SU-DHL-6 (cell line): ENCODE measurements around the gene FOXO6.

Source experiments
- H2AFZ ChIP-seq: fragments of 200-600 bp; sonication (generic); 2 replicates; pipeline ENCODE4 v1.6.1; 2014; ENCODE audit warnings: low read depth, mild to moderate bottlenecking, moderate library complexity, mixed read lengths, antibody characterized with exemption, low read length; ENCODE audit not compliant: severe bottlenecking
- H3F3A ChIP-seq: fragments of 200-600 bp; shearing (Covaris generic); 2 replicates; pipeline ENCODE4 v1.6.0; 2016; ENCODE audit warnings: antibody characterized with exemption, mild to moderate bottlenecking; ENCODE audit not compliant: insufficient read depth
- H3K27ac ChIP-seq: fragments of 200-600 bp; sonication (generic); 2 replicates; pipeline ENCODE4 v1.5.1; 2016; ENCODE audit warnings: low read depth, mild to moderate bottlenecking, low read length, moderate library complexity, mixed read lengths
- H3K27me3 ChIP-seq: fragments of 200-600 bp; sonication (generic), shearing (Covaris generic); 2 replicates; pipeline ENCODE4 v1.6.0; 2014; ENCODE audit warnings: mild to moderate bottlenecking, low read length
- H3K36me3 ChIP-seq: fragments of 200-600 bp; sonication (generic); 2 replicates; pipeline ENCODE4 v1.6.1; 2014; ENCODE audit warnings: mild to moderate bottlenecking, low read length, mixed read lengths
- H3K4me2 ChIP-seq: fragments of 300-600, 200-600 bp; shearing (Covaris generic), sonication (generic); 2 replicates; pipeline ENCODE4 v1.6.0; 2014; ENCODE audit warnings: low read length, low read depth, mild to moderate bottlenecking; ENCODE audit not compliant: poor library complexity, severe bottlenecking
- H3K4me3 ChIP-seq: fragments of 200-600 bp; sonication (generic); 2 replicates; pipeline ENCODE4 v1.5.1; 2014; ENCODE audit warnings: antibody characterized with exemption, low read length, mild to moderate bottlenecking, mixed read lengths; ENCODE audit not compliant: insufficient read depth, poor library complexity, severe bottlenecking
- H3K79me2 ChIP-seq: fragments of 200-600 bp; sonication (generic); 2 replicates; pipeline ENCODE4 v1.6.1; 2014; ENCODE audit warnings: mild to moderate bottlenecking, low read length, moderate library complexity; ENCODE audit not compliant: insufficient read depth
- H3K9ac ChIP-seq: fragments of 200-600 bp; sonication (generic); 2 replicates; pipeline ENCODE4 v1.7.0; 2014; ENCODE audit warnings: mild to moderate bottlenecking, low read length
- H3K9me2 ChIP-seq: fragments of 200-600 bp; sonication (generic); replicated peaks from 2 replicates; pipeline ENCODE4 v1.6.1; 2014; ENCODE audit warnings: low read length; ENCODE audit not compliant: insufficient read depth
- H3K9me3 ChIP-seq: fragments of 200-600 bp; sonication (generic); 2 replicates; pipeline ENCODE4 v1.6.1; 2014; ENCODE audit warnings: low read length, mixed read lengths; ENCODE audit not compliant: insufficient read depth
- H4K20me1 ChIP-seq: fragments of 200-600 bp; sonication (generic); 2 replicates; pipeline ENCODE4 v1.6.1; 2014; ENCODE audit warnings: low read depth, mild to moderate bottlenecking, antibody characterized with exemption, low read length, moderate library complexity, mixed read lengths
- CTCF ChIP-seq: fragments of 200-600 bp; sonication (generic); IDR thresholded peaks from one replicate; pipeline ENCODE4 v1.5.1; 2017; ENCODE audit warnings: antibody characterized with exemption, mild to moderate bottlenecking, low read length, moderate library complexity; ENCODE audit not compliant: insufficient read depth, poor library complexity, severe bottlenecking
- EZH2phosphoT487 ChIP-seq: fragments of 200-600 bp; sonication (generic), shearing (Covaris generic); conservative IDR thresholded peaks from 2 replicates; pipeline ENCODE4 v1.6.1; 2018; ENCODE audit warnings: mild to moderate bottlenecking, antibody characterized with exemption, low read length, moderate library complexity, mixed read lengths

Gene FOXO6

DNA sequence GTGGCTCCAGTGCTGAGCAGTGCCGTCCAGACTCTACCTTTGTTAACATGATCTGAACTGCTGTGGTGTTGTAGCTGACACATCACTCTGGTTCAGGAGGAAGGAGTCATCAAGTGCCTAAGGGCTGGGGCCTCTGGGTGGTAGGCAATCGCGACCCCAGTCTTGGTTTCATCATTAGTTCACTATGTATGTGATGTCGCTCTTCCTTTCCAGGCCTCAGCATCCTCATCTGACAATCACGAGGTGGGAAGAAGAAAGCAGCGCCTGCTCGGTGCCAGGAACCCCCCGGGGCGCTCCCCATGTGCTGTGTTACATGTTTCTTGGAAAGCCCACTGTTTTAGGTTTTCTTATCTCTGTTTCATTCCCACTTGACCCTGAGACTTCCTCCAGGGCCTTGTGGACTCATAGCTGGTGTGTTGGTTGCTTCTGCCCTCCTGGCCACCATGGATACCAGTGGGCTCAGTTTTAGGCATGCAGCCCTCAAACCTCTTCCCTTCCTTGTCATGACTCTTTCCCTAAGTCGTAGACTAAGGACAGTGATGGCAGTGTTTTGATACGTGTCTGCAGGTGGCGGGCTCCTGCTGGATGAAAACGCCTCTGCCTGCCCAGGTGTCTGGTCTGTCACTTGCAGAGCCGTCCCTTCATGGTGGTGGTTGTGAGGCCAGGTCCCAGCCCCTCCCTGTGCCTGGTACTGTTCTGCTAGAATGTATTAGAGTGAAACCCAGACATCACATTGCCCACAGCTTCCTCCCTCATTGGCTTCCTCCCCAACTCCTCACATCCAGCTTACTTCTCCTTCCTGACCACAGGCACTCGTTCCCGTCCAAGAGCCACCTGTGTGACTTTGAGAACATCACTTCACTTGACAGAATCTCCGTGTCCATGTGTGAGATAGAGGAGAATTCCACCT lies 17.2 kb upstream of the FOXO6 start:
- Histone ChIP-seq H3F3A (no peaks in the 10 kb centered on the region), H3K9me3 (peaks cover 5% of the 10 kb centered on the region; the same call in 1 of the 2 replicates), H3K4me2 (no peak overlapping the region), H3K9me2 (no peaks in the 10 kb centered on the region), H2AFZ (no peak overlapping the region), H3K79me2 (no peaks in the 10 kb centered on the region), H3K4me3 (no peak overlapping the region), H3K27ac (no peak overlapping the region), H3K36me3 (no peaks in the 10 kb centered on the region), H4K20me1 (no peaks in the 10 kb centered on the region), H3K27me3 (no peaks in the 10 kb centered on the region), H3K9ac (no peak overlapping the region)
- TF ChIP-seq EZH2phosphoT487: no peak
- TF ChIP-seq CTCF: no peak

- no peak overlapping the region for H3K4me2 ChIP-seq
- H3F3A ChIP-seq: no peaks in the 10 kb centered on the region
- H3K27ac ChIP-seq: no peak overlapping the region
- no peak overlapping the region for H3K4me3 ChIP-seq
- H3K79me2 ChIP-seq: no peaks in the 10 kb centered on the region
- H4K20me1 ChIP-seq: no peaks in the 10 kb centered on the region
- no peak overlapping the region for H3K9ac ChIP-seq
- no peaks in the 10 kb centered on the region for H3K9me3 ChIP-seq
- H3K27me3 ChIP-seq: no peaks in the 10 kb centered on the region
- H3K9me2 ChIP-seq: no peaks in the 10 kb centered on the region
- TF ChIP-seq CTCF: no peak
- no peak for TF ChIP-seq EZH2phosphoT487
- H2AFZ ChIP-seq: no peak overlapping the region
- no peaks in the 10 kb centered on the region for H3K36me3 ChIP-seq
These were observed 16.5 kb upstream of the FOXO6 start for GRCh38 chr1:41344708-41345159.

DNA sequence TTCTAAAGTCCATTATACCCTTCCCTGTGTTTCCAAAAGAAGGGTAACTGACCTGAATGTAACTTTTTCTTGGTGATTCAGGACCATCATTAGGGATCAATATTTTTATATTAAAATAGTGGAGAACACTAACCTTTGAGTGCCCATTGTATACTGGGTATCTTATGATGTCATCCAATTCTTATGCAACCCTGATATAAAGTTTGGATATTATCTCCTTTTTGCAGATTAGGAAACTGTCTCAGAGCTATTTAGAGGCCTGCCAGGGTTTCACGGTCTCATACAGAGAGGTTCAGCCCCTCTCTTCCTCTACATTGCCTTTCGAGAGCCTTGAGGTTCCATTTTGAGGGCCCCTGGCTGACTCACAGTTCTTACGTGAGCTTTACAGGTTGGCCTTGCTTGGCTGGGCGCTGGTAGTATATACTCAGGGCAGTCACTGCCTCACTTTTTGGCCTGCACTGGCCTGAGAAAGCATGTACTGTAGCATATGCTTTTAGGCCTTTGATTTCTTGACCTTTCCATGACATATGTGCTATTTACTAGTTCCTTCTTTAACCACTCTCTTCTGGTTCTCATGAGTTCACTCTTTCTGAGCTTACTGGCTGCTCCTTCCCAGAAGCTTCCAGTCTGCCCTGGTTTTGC lies 15.7 kb upstream of the FOXO6 start:
- Histone ChIP-seq H2AFZ (no peak overlapping the region), H3K4me2 (no peak overlapping the region), H3K4me3 (no peak overlapping the region), H3K27me3 (no peaks in the 10 kb centered on the region), H3K9me3 (no peaks in the 10 kb centered on the region), H3K9me2 (no peaks in the 10 kb centered on the region), H3K36me3 (no peaks in the 10 kb centered on the region), H3K9ac (no peak overlapping the region), H3F3A (no peaks in the 10 kb centered on the region), H3K27ac (no peak overlapping the region), H3K79me2 (no peaks in the 10 kb centered on the region), H4K20me1 (no peaks in the 10 kb centered on the region)
- TF ChIP-seq EZH2phosphoT487 (no peak), CTCF (no peak)
